OCI-LY3 (cell line): ENCODE data around the gene ZC3H14.

Experiments used
- CTCF ChIP-seq: fragments of 200-600, 300-600 bp; sonication (generic); IDR thresholded peaks from 2 replicates; pipeline ENCODE4 v1.5.1; 2014; ENCODE audit warnings: antibody characterized with exemption, low read length, low read depth
- EZH2phosphoT487 ChIP-seq: fragments of 200-600 bp; shearing (Covaris generic); IDR thresholded peaks from 2 replicates; pipeline ENCODE4 v1.6.1; 2018; ENCODE audit warnings: antibody characterized with exemption, mixed run types, low read depth

- TF ChIP-seq CTCF (peak; percentile 39; the same call in 1 of the 2 replicates), EZH2phosphoT487 (no peak)
These were observed at the start of gene ZC3H14 for GRCh38 chr14:88562831-88563686.
